HG03575 (cell line): Measurements from ENCODE around the gene CD59.
"Not testable (repeated sequence)": the region's sequence is repeated elsewhere in the genome, so short reads cannot be mapped to it uniquely, and the experiment has no call there.

Source experiments
- ATAC-seq: cut with Tn5 transposase; IDR thresholded peaks from one replicate; pipeline ENCODE4 v1.9.1; 2021; ENCODE audit not compliant: unreplicated experiment, insufficient number of reproducible peaks, low FRiP score; ENCODE audit errors: extremely low read depth

The CD59 gene

GRCh38 chr11:33751878-33752277 is 15.7 kb upstream of the CD59 start:
- no peak for ATAC-seq

DNA sequence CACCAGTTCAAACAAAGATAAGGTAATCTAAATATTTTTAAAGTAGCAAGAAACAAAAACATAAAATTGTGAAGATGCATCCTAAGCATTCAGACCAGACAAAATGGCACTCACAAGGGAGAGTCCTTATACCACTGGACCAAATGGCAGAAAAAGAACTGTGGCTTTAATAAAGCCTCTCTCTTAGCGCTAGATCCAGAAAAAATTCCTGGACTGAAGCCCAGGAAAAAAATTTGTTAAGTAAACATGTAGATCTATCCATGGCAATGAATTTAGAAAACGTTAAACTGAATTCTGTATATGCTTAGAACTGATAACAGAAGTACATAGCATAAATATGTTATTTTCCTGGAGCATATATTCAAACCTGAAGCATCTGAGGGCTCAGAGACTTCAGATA is 11.8 kb upstream of the CD59 start:
- no peak for ATAC-seq

GRCh38 chr11:33743291-33743690 is 7.1 kb upstream of the CD59 start:
- no peak for ATAC-seq

- no peak for ATAC-seq
Observed at GRCh38 chr11:33742249-33742851, 6.1 kb upstream of the CD59 start.

- ATAC-seq: no peak
Observed at GRCh38 chr11:33741806-33742205, 5.6 kb upstream of the CD59 start.

- no peak for ATAC-seq
Observed at GRCh38 chr11:33737362-33737821, 1.2 kb upstream of the CD59 start.

GRCh38 chr11:33735271-33736147 is 714 bp downstream of the CD59 start:
- peak; percentile 34 for ATAC-seq

DNA sequence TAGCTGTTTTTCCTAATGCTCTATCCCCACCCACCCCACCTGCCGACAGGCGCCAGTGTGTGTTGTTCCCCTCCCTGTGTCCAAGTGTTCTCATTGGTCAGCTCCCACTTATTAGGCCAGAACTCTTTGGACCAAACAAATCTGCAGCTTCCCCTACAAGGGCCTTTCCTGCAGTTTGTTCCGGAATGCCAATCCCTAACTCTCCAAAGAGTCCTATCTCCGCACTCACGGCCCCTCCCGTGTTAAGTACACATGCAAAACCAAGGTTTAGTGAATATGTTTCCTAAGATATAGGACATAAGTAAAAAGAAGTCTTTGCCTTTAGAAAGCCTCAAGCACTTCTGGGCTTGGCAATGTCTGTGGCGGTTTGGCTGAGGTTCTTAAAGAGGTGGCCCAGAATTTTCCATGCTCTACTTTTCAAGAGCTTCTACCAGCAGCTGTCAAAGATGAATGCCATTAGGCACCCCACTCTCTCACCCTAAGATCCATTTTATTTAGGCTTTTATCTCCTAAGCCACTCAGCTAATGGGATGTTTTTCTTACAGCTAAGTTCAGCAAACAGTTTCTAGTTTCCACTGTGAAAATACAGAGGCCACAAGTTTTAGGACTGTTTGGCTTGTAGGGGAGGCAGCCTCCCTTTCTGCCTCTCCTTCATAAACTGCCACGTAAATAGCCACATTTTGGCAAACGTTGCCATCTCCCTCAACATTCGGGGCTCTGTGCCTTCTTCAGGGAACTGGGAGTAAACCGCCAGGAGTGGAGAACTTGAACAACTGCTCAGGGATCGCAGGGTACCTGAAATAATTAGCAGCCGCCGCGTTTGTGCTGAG is 1.6 kb downstream of the CD59 start:
- ATAC-seq: no peak

DNA sequence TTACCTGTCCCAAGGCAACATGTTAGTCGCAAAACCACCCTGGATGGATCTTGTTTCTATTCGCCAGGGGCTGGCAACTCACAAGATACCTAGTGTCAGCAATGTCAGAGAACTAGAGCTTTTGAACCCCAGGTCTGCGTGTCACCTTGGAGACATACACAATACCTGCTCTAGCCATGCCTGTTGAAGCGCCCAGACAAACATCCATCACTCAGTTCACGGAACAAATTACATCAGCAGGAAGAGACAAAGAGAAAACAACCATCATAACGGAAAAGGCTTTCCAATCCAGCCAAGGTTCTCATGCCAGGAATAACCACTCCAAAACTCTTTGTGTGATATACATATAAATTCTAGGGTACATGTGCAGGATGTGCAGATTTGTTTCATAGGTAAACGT is 2.2 kb downstream of the CD59 start:
- ATAC-seq: no peak

GRCh38 chr11:33731723-33732531 is 4.3 kb downstream of the CD59 start:
- no peak for ATAC-seq

- ATAC-seq: no peak
Observed at GRCh38 chr11:33730716-33731115, 5.5 kb downstream of the CD59 start.

DNA sequence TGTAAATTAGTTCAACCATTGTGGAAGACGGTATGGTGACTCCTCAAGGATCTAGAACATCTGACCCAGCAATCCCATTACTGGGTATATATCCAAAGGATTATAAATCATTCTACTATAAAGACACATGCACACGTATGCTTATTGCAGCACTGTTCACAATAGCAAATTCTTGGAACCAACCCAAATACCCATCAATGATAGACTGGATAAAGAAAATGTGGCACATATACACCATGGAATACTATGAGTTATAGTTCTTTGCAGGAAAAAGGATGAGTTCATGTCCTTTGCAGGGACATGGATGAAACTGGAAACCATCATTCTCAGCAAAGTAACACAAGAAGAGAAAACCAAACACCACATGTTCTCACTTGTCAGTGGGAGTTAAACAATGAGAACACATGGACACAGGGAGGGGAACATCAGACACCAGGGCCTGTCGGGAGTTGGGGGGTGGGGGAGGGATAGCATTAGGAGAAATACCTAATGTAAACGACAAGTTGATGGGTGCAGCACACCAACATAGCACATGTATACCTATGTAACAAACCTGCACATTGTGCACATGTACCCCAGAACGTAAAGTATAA is 7.1 kb downstream of the CD59 start:
- not testable (repeated sequence) for ATAC-seq

DNA sequence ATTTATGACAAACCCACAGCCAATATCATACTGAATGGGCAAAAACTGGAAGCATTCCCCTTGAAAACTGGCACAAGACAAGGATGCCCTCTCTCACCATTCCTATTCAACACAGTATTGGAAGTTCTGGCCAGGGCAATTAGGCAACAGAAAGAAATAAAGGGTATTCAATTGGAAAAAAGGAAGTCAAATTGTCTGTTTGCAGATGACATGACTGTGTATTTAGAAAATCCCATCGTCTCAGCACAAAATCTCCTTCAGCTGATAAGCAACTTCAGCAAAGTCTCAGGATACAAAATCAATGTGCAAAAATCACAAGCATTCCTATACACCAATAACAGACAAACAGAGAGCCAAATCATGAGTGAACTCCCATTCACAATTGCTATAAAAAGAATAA is 8.7 kb downstream of the CD59 start:
- ATAC-seq: not testable (repeated sequence)

- ATAC-seq: no peak
Observed at GRCh38 chr11:33725496-33725895, 10.7 kb downstream of the CD59 start.

GRCh38 chr11:33724644-33725035 is 11.6 kb downstream of the CD59 start:
- ATAC-seq: no peak

GRCh38 chr11:33723238-33723881 is 12.9 kb downstream of the CD59 start:
- no peak for ATAC-seq

GRCh38 chr11:33722590-33723234 is 13.5 kb downstream of the CD59 start:
- ATAC-seq: no peak

GRCh38 chr11:33721984-33722383 is 14.2 kb downstream of the CD59 start:
- no peak for ATAC-seq
